ENCODE measurements around the gene SH3BGR.

The SH3BGR gene

GRCh38 chr21:39461419-39461818, 9.6 kb downstream of the SH3BGR start:
- DNase-seq = no peak

GRCh38 chr21:39463308-39463707, 11.5 kb downstream of the SH3BGR start:
- no peak for DNase-seq

GRCh38 chr21:39466584-39466983, 14.8 kb downstream of the SH3BGR start:
- no peak for DNase-seq

- no peak for DNase-seq
These were observed 16.0 kb downstream of the SH3BGR start for GRCh38 chr21:39467746-39468145.

- DNase-seq = no peak
These were observed 16.8 kb downstream of the SH3BGR start for GRCh38 chr21:39468559-39468958.

- DNase-seq = no peak
These were observed 19.8 kb downstream of the SH3BGR start for GRCh38 chr21:39471598-39471997.

- no peak for DNase-seq
These were observed 21.0 kb downstream of the SH3BGR start for GRCh38 chr21:39472786-39473185.

- no peak for DNase-seq
These were observed 22.8 kb downstream of the SH3BGR start for GRCh38 chr21:39474611-39475010.

- DNase-seq = no peak
These were observed 27.5 kb downstream of the SH3BGR start for GRCh38 chr21:39479164-39479813.

GRCh38 chr21:39479814-39480182, 28.0 kb downstream of the SH3BGR start:
- no peak for DNase-seq

GRCh38 chr21:39480271-39480670, 28.5 kb downstream of the SH3BGR start:
- no peak for DNase-seq

GRCh38 chr21:39481886-39482285, 30.1 kb downstream of the SH3BGR start:
- no peak for DNase-seq

GRCh38 chr21:39483917-39484316, 32.1 kb downstream of the SH3BGR start:
- DNase-seq = no peak

GRCh38 chr21:39484711-39485276, 33.0 kb downstream of the SH3BGR start:
- no peak for DNase-seq

GRCh38 chr21:39489380-39489924, 37.7 kb downstream of the SH3BGR start:
- no peak for DNase-seq

GRCh38 chr21:39499156-39499555, 47.4 kb downstream of the SH3BGR start:
- DNase-seq = no peak

GRCh38 chr21:39502631-39503030, 50.9 kb downstream of the SH3BGR start:
- no peak for DNase-seq

- DNase-seq = peak; percentile 49 to 57
These were observed 51.5 kb downstream of the SH3BGR start for GRCh38 chr21:39503123-39503762.

- DNase-seq = no peak
These were observed 52.5 kb downstream of the SH3BGR start for GRCh38 chr21:39504230-39504629.

GRCh38 chr21:39510240-39510639, 58.5 kb downstream of the SH3BGR start:
- DNase-seq = no peak

- no peak for DNase-seq
These were observed 59.3 kb downstream of the SH3BGR start for GRCh38 chr21:39511102-39511501.

- DNase-seq = no peak
These were observed 62.0 kb downstream of the SH3BGR start for GRCh38 chr21:39513735-39514134.

- no peak for DNase-seq
These were observed 64.1 kb downstream of the SH3BGR start for GRCh38 chr21:39515684-39516472.
